ENCODE data around the gene FARP1. TPM values are rescaled to one million over a fixed set of nuclear protein-coding genes. Genes with fewer than 3 reads are reported as not detected.
A peak's percentile ranks its signal among the peaks of the same experiment; 100 is the strongest.

Gene FARP1
- total and polyA plus RNA-seq, 4 experiments from 2014 or later, result 0.26 to 1.5 (median 0.42) TPM; not detected in 1

GRCh38 chr13:98350746-98351330, 207.9 kb downstream of the FARP1 start:
- no peaks in the 10 kb centered on the region for H3K4me1 ChIP-seq (ENCODE audit: insufficient read depth, low read length)
- Mint-ChIP-seq H3K4me3 (no peak overlapping the region), H3K27me3 (no peaks in the 10 kb centered on the region), H3K27ac (no peak overlapping the region), H3K36me3 (no peaks in the 10 kb centered on the region), H3K4me1 (no peaks in the 10 kb centered on the region), H3K9me3 (no peaks in the 10 kb centered on the region)
- intact Hi-C loops (cut with micrococcal nuclease), result no loop called here
- no peaks in the 10 kb centered on the region for H3K36me3 ChIP-seq (ENCODE audit: insufficient read depth, low read length)
- DNase-seq, result no peak
- H3K4me3 ChIP-seq (ENCODE audit: low read length in 2 of 2), result no peak overlapping the region
- no peaks in the 10 kb centered on the region for H3K27me3 ChIP-seq (ENCODE audit: insufficient read depth, low read length)
- H3K9me3 ChIP-seq (ENCODE audit: control insufficient read depth in 1 of 2, low read length in 2 of 2), result no peaks in the 10 kb centered on the region
- H3K27ac ChIP-seq (ENCODE audit: low read depth, low read length), result no peak overlapping the region
- CTCF ChIA-PET (ENCODE audit: partially characterized antibody), result no interaction called here
- POLR2A ChIA-PET (ENCODE audit: partially characterized antibody), result no interaction called here

- no peak overlapping the region for H3K27ac ChIP-seq (ENCODE audit: low read depth, low read length)
- Mint-ChIP-seq H3K4me1 (no peaks in the 10 kb centered on the region), H3K4me3 (no peak overlapping the region), H3K9me3 (no peaks in the 10 kb centered on the region), H3K27ac (no peak overlapping the region), H3K36me3 (no peaks in the 10 kb centered on the region), H3K27me3 (no peaks in the 10 kb centered on the region)
- POLR2A ChIA-PET (ENCODE audit: partially characterized antibody), result no interaction called here
- CTCF ChIA-PET (ENCODE audit: partially characterized antibody), result no interaction called here
- no peaks in the 10 kb centered on the region for H3K9me3 ChIP-seq (ENCODE audit: control insufficient read depth in 1 of 2, low read length in 2 of 2)
- no peak overlapping the region for H3K4me3 ChIP-seq (ENCODE audit: low read length in 2 of 2)
- no peaks in the 10 kb centered on the region for H3K36me3 ChIP-seq (ENCODE audit: insufficient read depth, low read length)
- intact Hi-C loops (cut with micrococcal nuclease), result no loop called here
- H3K27me3 ChIP-seq (ENCODE audit: insufficient read depth, low read length), result no peaks in the 10 kb centered on the region
- no peaks in the 10 kb centered on the region for H3K4me1 ChIP-seq (ENCODE audit: insufficient read depth, low read length)
- DNase-seq, result no peak
These were observed 208.7 kb downstream of the FARP1 start for GRCh38 chr13:98351636-98352035.

GRCh38 chr13:98352226-98352625, 209.3 kb downstream of the FARP1 start:
- no peak overlapping the region for H3K4me3 Mint-ChIP-seq
- POLR2A ChIA-PET (ENCODE audit: partially characterized antibody), result no interaction called here
- Histone ChIP-seq H3K36me3 (ENCODE audit: insufficient read depth, low read length) (no peaks in the 10 kb centered on the region), H3K4me1 (ENCODE audit: insufficient read depth, low read length) (no peaks in the 10 kb centered on the region), H3K27ac (ENCODE audit: low read depth, low read length) (no peak overlapping the region), H3K9me3 (ENCODE audit: control insufficient read depth in 1 of 2, low read length in 2 of 2) (no peaks in the 10 kb centered on the region), H3K27me3 (ENCODE audit: insufficient read depth, low read length) (no peaks in the 10 kb centered on the region), H3K4me3 (ENCODE audit: low read length in 2 of 2) (no peak overlapping the region)
- no peaks in the 10 kb centered on the region for H3K9me3 Mint-ChIP-seq
- no peaks in the 10 kb centered on the region for H3K36me3 Mint-ChIP-seq
- DNase-seq, result no peak
- no peaks in the 10 kb centered on the region for H3K27me3 Mint-ChIP-seq
- CTCF ChIA-PET (ENCODE audit: partially characterized antibody), result no interaction called here
- no peak overlapping the region for H3K27ac Mint-ChIP-seq
- H3K4me1 Mint-ChIP-seq, result no peaks in the 10 kb centered on the region
- intact Hi-C loops (cut with micrococcal nuclease), result no loop called here

GRCh38 chr13:98353750-98354149, 210.9 kb downstream of the FARP1 start:
- Histone ChIP-seq H3K27me3 (ENCODE audit: insufficient read depth, low read length) (no peaks in the 10 kb centered on the region), H3K36me3 (ENCODE audit: insufficient read depth, low read length) (no peaks in the 10 kb centered on the region), H3K4me3 (ENCODE audit: low read length in 2 of 2) (no peak overlapping the region), H3K27ac (ENCODE audit: low read depth, low read length) (no peak overlapping the region), H3K9me3 (ENCODE audit: control insufficient read depth in 1 of 2, low read length in 2 of 2) (no peaks in the 10 kb centered on the region), H3K4me1 (ENCODE audit: insufficient read depth, low read length) (no peaks in the 10 kb centered on the region)
- H3K27me3 Mint-ChIP-seq, result peaks cover 0 to under 1% of the 10 kb centered on the region in 2 donors
- ChIA-PET CTCF (ENCODE audit: partially characterized antibody) (no interaction called here), POLR2A (ENCODE audit: partially characterized antibody) (no interaction called here)
- H3K9me3 Mint-ChIP-seq, result peaks cover 0 to 4% (median 0%) of the 10 kb centered on the region in 8 donors
- DNase-seq, result no peak
- intact Hi-C loops (cut with micrococcal nuclease), result no loop called here
- no peaks in the 10 kb centered on the region for H3K36me3 Mint-ChIP-seq
- no peak overlapping the region for H3K27ac Mint-ChIP-seq
- no peaks in the 10 kb centered on the region for H3K4me1 Mint-ChIP-seq
- no peak overlapping the region for H3K4me3 Mint-ChIP-seq

GRCh38 chr13:98358937-98359336, 216.0 kb downstream of the FARP1 start:
- Histone ChIP-seq H3K27me3 (ENCODE audit: insufficient read depth, low read length) (no peaks in the 10 kb centered on the region), H3K4me1 (ENCODE audit: insufficient read depth, low read length) (no peaks in the 10 kb centered on the region), H3K27ac (ENCODE audit: low read depth, low read length) (no peak overlapping the region), H3K4me3 (ENCODE audit: low read length in 2 of 2) (no peak overlapping the region), H3K9me3 (ENCODE audit: control insufficient read depth in 1 of 2, low read length in 2 of 2) (no peaks in the 10 kb centered on the region), H3K36me3 (ENCODE audit: insufficient read depth, low read length) (no peaks in the 10 kb centered on the region)
- Mint-ChIP-seq H3K4me1 (no peaks in the 10 kb centered on the region), H3K9me3 (peaks cover 0 to 4% (median 0%) of the 10 kb centered on the region in 8 donors), H3K4me3 (no peak overlapping the region), H3K27me3 (peaks cover 0 to 12% of the 10 kb centered on the region in 2 donors), H3K27ac (peak overlapping the region in 1 of 7 donors; percentile 5), H3K36me3 (no peaks in the 10 kb centered on the region)
- CTCF ChIA-PET (ENCODE audit: partially characterized antibody), result interaction anchor here (0.6 kb wide), 1 partner anchor 297 kb away, joined by 3 read pairs; no protein-coding TSS in a partner anchor
- intact Hi-C loops (cut with micrococcal nuclease), result no loop called here
- no peak for DNase-seq
- POLR2A ChIA-PET (ENCODE audit: partially characterized antibody), result no interaction called here

- Histone ChIP-seq H3K4me1 (ENCODE audit: insufficient read depth, low read length) (no peaks in the 10 kb centered on the region), H3K4me3 (ENCODE audit: low read length in 2 of 2) (no peak overlapping the region), H3K9me3 (ENCODE audit: control insufficient read depth in 1 of 2, low read length in 2 of 2) (no peaks in the 10 kb centered on the region), H3K36me3 (ENCODE audit: insufficient read depth, low read length) (no peaks in the 10 kb centered on the region), H3K27ac (ENCODE audit: low read depth, low read length) (no peak overlapping the region), H3K27me3 (ENCODE audit: insufficient read depth, low read length) (no peaks in the 10 kb centered on the region)
- Mint-ChIP-seq H3K4me1 (no peaks in the 10 kb centered on the region), H3K9me3 (peaks cover 0 to 4% (median 0%) of the 10 kb centered on the region in 8 donors), H3K27me3 (peaks cover 2 to 12% of the 10 kb centered on the region in 2 donors), H3K27ac (no peak overlapping the region), H3K36me3 (no peaks in the 10 kb centered on the region), H3K4me3 (no peak overlapping the region)
- ChIA-PET POLR2A (ENCODE audit: partially characterized antibody) (no interaction called here), CTCF (ENCODE audit: partially characterized antibody) (no interaction called here)
- no peak for DNase-seq
- intact Hi-C loops (cut with micrococcal nuclease), result no loop called here
These were observed 217.7 kb downstream of the FARP1 start for GRCh38 chr13:98360545-98360944.

GRCh38 chr13:98363326-98363725, 220.4 kb downstream of the FARP1 start:
- Mint-ChIP-seq H3K4me1 (no peaks in the 10 kb centered on the region), H3K27me3 (peaks cover 2 to 13% of the 10 kb centered on the region in 2 donors), H3K9me3 (no peaks in the 10 kb centered on the region), H3K36me3 (no peaks in the 10 kb centered on the region), H3K4me3 (no peak overlapping the region), H3K27ac (no peak overlapping the region)
- Histone ChIP-seq H3K27me3 (ENCODE audit: insufficient read depth, low read length) (no peaks in the 10 kb centered on the region), H3K36me3 (ENCODE audit: insufficient read depth, low read length) (no peaks in the 10 kb centered on the region), H3K4me1 (ENCODE audit: insufficient read depth, low read length) (no peaks in the 10 kb centered on the region), H3K27ac (ENCODE audit: low read depth, low read length) (no peak overlapping the region), H3K9me3 (ENCODE audit: control insufficient read depth in 1 of 2, low read length in 2 of 2) (no peaks in the 10 kb centered on the region), H3K4me3 (ENCODE audit: low read length in 2 of 2) (no peak overlapping the region)
- ChIA-PET POLR2A (ENCODE audit: partially characterized antibody) (no interaction called here), CTCF (ENCODE audit: partially characterized antibody) (no interaction called here)
- intact Hi-C loops (cut with micrococcal nuclease), result no loop called here
- DNase-seq, result no peak

GRCh38 chr13:98364179-98364578, 221.3 kb downstream of the FARP1 start:
- no peak overlapping the region for H3K4me3 ChIP-seq (ENCODE audit: low read length in 2 of 2)
- no peaks in the 10 kb centered on the region for H3K4me1 ChIP-seq (ENCODE audit: insufficient read depth, low read length)
- no peaks in the 10 kb centered on the region for H3K36me3 Mint-ChIP-seq
- H3K4me3 Mint-ChIP-seq, result no peak overlapping the region
- H3K27ac Mint-ChIP-seq, result no peak overlapping the region
- H3K4me1 Mint-ChIP-seq, result no peaks in the 10 kb centered on the region
- intact Hi-C loops (cut with micrococcal nuclease), result no loop called here
- H3K27me3 Mint-ChIP-seq, result peaks cover 2 to 10% of the 10 kb centered on the region in 2 donors
- no peak overlapping the region for H3K27ac ChIP-seq (ENCODE audit: low read depth, low read length)
- no peak for DNase-seq
- H3K27me3 ChIP-seq (ENCODE audit: insufficient read depth, low read length), result no peaks in the 10 kb centered on the region
- ChIA-PET CTCF (ENCODE audit: partially characterized antibody) (no interaction called here), POLR2A (ENCODE audit: partially characterized antibody) (no interaction called here)
- H3K9me3 Mint-ChIP-seq, result no peaks in the 10 kb centered on the region
- no peaks in the 10 kb centered on the region for H3K9me3 ChIP-seq (ENCODE audit: control insufficient read depth in 1 of 2, low read length in 2 of 2)
- no peaks in the 10 kb centered on the region for H3K36me3 ChIP-seq (ENCODE audit: insufficient read depth, low read length)
